Stimulated activated CD4-positive, alpha-beta T cell treated with anti-CD3 and anti-CD28 coated beads, Interleukin-12 subunit alpha, Interleukin-12 subunit beta, amount 100 ng/mL, for 48 hours (primary cell): ENCODE results near the gene BUD13.
A peak's percentile ranks its signal among the peaks of the same experiment; 100 is the strongest.
"Not testable (repeated sequence)": the region's sequence is repeated elsewhere in the genome, so short reads cannot be mapped to it uniquely, and the experiment has no call there.

ENCODE experiments used
- DNase-seq, 3 donors: peaks; one replicate each; pipeline ENCODE4 v3.0.0-alpha.2; 2020; ENCODE audit warnings: low read depth in 2 of 3, low spot score in 1 of 3

BUD13 gene

GRCh38 chr11:116762132-116762531 is 10.7 kb downstream of the BUD13 start:
- no peak for DNase-seq

GRCh38 chr11:116756044-116756443 is 16.7 kb downstream of the BUD13 start:
- not testable (repeated sequence) for DNase-seq

- no peak for DNase-seq
These were observed 22.6 kb downstream of the BUD13 start for GRCh38 chr11:116750070-116750718.

GRCh38 chr11:116742104-116742503 is 30.7 kb downstream of the BUD13 start:
- no peak for DNase-seq

GRCh38 chr11:116740741-116741140 is 32.0 kb downstream of the BUD13 start:
- DNase-seq: no peak

- no peak for DNase-seq
These were observed 33.8 kb downstream of the BUD13 start for GRCh38 chr11:116738975-116739374.

GRCh38 chr11:116736763-116737162 is 36.0 kb downstream of the BUD13 start:
- DNase-seq: no peak

GRCh38 chr11:116733969-116734508 is 38.7 kb downstream of the BUD13 start:
- DNase-seq: no peak

GRCh38 chr11:116733043-116733755 is 39.6 kb downstream of the BUD13 start:
- no peak for DNase-seq

GRCh38 chr11:116732271-116733042 is 40.3 kb downstream of the BUD13 start:
- peak; percentile 40 to 47 (median 46) for DNase-seq

GRCh38 chr11:116731821-116732220 is 41.0 kb downstream of the BUD13 start:
- DNase-seq: no peak

- no peak for DNase-seq
These were observed 41.6 kb downstream of the BUD13 start for GRCh38 chr11:116731097-116731761.

GRCh38 chr11:116730601-116731000 is 42.2 kb downstream of the BUD13 start:
- no peak for DNase-seq

- DNase-seq: no peak
These were observed 42.6 kb downstream of the BUD13 start for GRCh38 chr11:116730241-116730561.

- no peak for DNase-seq
These were observed 43.1 kb downstream of the BUD13 start for GRCh38 chr11:116729501-116730240.

- no peak for DNase-seq
These were observed 44.8 kb downstream of the BUD13 start for GRCh38 chr11:116727990-116728389.

- no peak for DNase-seq
These were observed 47.2 kb downstream of the BUD13 start for GRCh38 chr11:116725434-116726221.

GRCh38 chr11:116724813-116725212 is 48.0 kb downstream of the BUD13 start:
- no peak for DNase-seq

- DNase-seq: no peak
These were observed 49.3 kb downstream of the BUD13 start for GRCh38 chr11:116723511-116723910.

- no peak for DNase-seq
These were observed 50.8 kb downstream of the BUD13 start for GRCh38 chr11:116721988-116722387.
